HepG2 (cell line): Measurements from ENCODE around the gene WDR93. TPM values are rescaled to one million over a fixed set of nuclear protein-coding genes. Genes with fewer than 3 reads are reported as not detected.

ENCODE experiments used
- MAFK ChIP-seq, 2 experiments: IDR thresholded peaks in 1 of 2; conservative IDR thresholded peaks in 1 of 2; 2 replicates each; pipeline ENCODE4 v1.6.1; 2011; ENCODE audit warnings: improper control_type of control experiment in 2 of 2, low read length in 2 of 2
- NBN ChIP-seq: fragments of 450-650 bp; conservative IDR thresholded peaks from 2 replicates; pipeline ENCODE4 v1.6.1; 2017
- PCBP2 ChIP-seq: fragments of 200-400 bp; formaldehyde crosslinking; optimal IDR thresholded peaks from 2 replicates; pipeline ENCODE3; 2018; ENCODE audit warnings: low read length, low read depth; ENCODE audit not compliant: poor library complexity, severe bottlenecking
- SMAD9 ChIP-seq: sonication (generic); formaldehyde crosslinking; IDR thresholded peaks from 2 replicates; pipeline ENCODE4 v1.5.1; 2020; ENCODE audit warnings: mild to moderate bottlenecking, missing genetic modification reagents
- ZBTB1 ChIP-seq: sonication (generic); formaldehyde crosslinking; IDR thresholded peaks from 2 replicates; pipeline ENCODE4 v1.4.0; 2020; ENCODE audit warnings: missing genetic modification reagents, borderline replicate concordance
- ZFP36L1 ChIP-seq: sonication (generic); formaldehyde crosslinking; IDR thresholded peaks from 2 replicates; pipeline ENCODE4 v1.8.0; 2022; ENCODE audit warnings: mild to moderate bottlenecking, missing genetic modification reagents, moderate library complexity
- ZNF446 ChIP-seq: sonication (generic); formaldehyde crosslinking; IDR thresholded peaks from 2 replicates; pipeline ENCODE4 v1.5.0; 2020; ENCODE audit warnings: mild to moderate bottlenecking, missing genetic modification reagents
- ZZZ3 ChIP-seq: sonication (generic); formaldehyde crosslinking; IDR thresholded peaks from 2 replicates; pipeline ENCODE4 v1.4.0; 2020; ENCODE audit warnings: missing genetic modification reagents, mild to moderate bottlenecking, borderline replicate concordance
- polyA plus RNA-seq, 8 experiments: library from polyadenylated mRNA; depleted of rRNA in 3 of 8; stranded (reverse) in 7 of 8; unstranded in 1 of 8; fragments of >200 nt; fragmentation: Illumina TruSeq in 4 of 8; extraction: Trizol in 4 of 8; gene quantifications; 2 replicates each; pipeline versions ENCODE4 v1.2.1 to v1.2.3, GENCODE V29; 2011 to 2016; ENCODE audit warnings: low read depth in 4 of 8, missing spikeins in 1 of 8, mixed read lengths in 1 of 8; ENCODE audit not compliant: insufficient read depth in 1 of 8
- total RNA-seq, 5 experiments: library from RNA; depleted of rRNA; stranded (reverse); fragments of >200 nt; fragmentation: Illumina TruSeq; extraction: Trizol; gene quantifications; 2 replicates each; pipeline ENCODE4 v1.2.3, GENCODE V29; 2016; ENCODE audit warnings: low read depth in 1 of 5
- TF ChIP-seq, protein P1 (sequence below): sonication (generic); formaldehyde crosslinking; IDR thresholded peaks from 2 replicates; pipeline ENCODE4 v1.5.1; 2020; ENCODE audit warnings: missing genetic modification reagents, mild to moderate bottlenecking, borderline replicate concordance
- TF ChIP-seq, protein P2 (sequence below): sonication (generic); formaldehyde crosslinking; IDR thresholded peaks from 2 replicates; pipeline ENCODE4 v1.8.1; 2022; ENCODE audit warnings: low read depth, mild to moderate bottlenecking, missing genetic modification reagents
- TF ChIP-seq, protein P3 (sequence below): sonication (generic); formaldehyde crosslinking; IDR thresholded peaks from 2 replicates; pipeline ENCODE4 v1.4.0; 2020; ENCODE audit warnings: low read depth, missing genetic modification reagents
- TF ChIP-seq, protein P4 (sequence below): IDR thresholded peaks from 2 replicates; pipeline ENCODE4 v1.6.1; 2018; ENCODE audit warnings: missing genetic modification reagents, mild to moderate bottlenecking, missing compliant biosample characterization
- TF ChIP-seq, protein P5 (sequence below): IDR thresholded peaks from 2 replicates; pipeline ENCODE4 v1.6.1; 2012; ENCODE audit warnings: low read depth, low read length, improper control_type of control experiment
- TF ChIP-seq, protein P6 (sequence below): IDR thresholded peaks from 2 replicates; pipeline ENCODE4 v1.6.1; 2016; ENCODE audit warnings: control low read depth

WDR93 gene
- total and polyA plus RNA-seq, 2 of the 13 experiments (the other 11 are each of a cell fraction or from before 2014, with no cell fraction given) = 0.07 TPM; not detected in 1

DNA sequence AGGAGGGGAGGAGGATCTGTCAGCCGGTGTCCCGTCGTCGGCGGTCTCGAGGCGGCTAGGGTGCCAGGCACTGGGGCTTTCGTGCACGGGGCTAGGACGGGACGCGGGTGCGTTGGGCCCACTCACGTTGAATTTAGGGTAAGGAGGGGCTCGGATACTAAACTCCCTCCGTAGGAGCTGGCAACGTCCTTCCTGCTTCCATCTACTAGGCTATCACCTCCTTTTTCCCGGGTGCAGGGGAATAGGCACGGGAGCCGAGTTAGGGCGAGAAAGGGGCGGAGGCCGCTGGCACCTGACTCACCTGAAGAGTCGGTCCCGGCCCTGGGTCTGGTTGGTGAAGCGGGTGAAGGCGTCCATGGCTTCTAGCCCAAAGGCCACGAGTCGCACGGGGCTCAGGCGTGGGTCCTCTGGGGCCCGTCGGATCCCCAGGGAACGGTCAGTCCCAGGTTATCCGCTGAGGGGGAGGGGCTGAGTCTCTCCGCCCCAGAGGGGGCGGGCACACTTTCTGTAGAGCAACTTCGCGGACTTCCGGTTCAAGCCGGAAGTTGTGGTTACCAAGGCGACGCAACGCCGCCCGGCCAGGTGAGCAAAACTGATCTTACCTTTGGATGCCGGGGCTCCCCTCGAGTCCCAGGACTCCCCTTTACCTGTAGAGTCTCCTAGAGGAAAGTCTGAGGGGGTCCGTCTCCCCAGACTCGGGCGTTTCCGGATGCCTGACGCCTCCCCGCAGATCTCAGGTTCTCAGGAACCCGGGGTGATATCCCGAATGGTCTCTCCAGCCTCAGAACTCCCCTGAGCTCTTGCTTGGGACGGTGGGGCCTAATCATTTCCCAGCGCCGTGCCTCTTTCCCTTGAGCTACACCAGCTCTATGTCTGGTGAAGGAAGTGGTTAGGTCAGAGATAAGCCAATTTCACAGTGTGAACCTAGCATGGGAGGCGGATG lies at the start of gene WDR93, which contains the start of gene PEX11A (continued):
- TF ChIP-seq, protein P1, sequence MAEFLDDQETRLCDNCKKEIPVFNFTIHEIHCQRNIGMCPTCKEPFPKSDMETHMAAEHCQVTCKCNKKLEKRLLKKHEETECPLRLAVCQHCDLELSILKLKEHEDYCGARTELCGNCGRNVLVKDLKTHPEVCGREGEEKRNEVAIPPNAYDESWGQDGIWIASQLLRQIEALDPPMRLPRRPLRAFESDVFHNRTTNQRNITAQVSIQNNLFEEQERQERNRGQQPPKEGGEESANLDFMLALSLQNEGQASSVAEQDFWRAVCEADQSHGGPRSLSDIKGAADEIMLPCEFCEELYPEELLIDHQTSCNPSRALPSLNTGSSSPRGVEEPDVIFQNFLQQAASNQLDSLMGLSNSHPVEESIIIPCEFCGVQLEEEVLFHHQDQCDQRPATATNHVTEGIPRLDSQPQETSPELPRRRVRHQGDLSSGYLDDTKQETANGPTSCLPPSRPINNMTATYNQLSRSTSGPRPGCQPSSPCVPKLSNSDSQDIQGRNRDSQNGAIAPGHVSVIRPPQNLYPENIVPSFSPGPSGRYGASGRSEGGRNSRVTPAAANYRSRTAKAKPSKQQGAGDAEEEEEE (CRISPR knock-in tag) = no peak
- TF ChIP-seq SMAD9 (CRISPR knock-in tag) (no peak), MAFK (conservative IDR thresholded peaks at IDR 0.05 in 1 of 2, IDR thresholded peaks at IDR 0.05 in 1 of 2; ENCODE audit: low read length in 2 of 2) (no peak), NBN (no peak), ZZZ3 (CRISPR knock-in tag) (no peak; the same call in 1 of the 2 replicates), ZNF446 (CRISPR knock-in tag) (no peak; the same call in 1 of the 2 replicates), ZFP36L1 (no peak), PCBP2 (no peak), ZBTB1 (CRISPR knock-in tag) (0 out of 2 replicates have a peak, but pooled peaks have one; percentile 42)
- TF ChIP-seq, protein P2, sequence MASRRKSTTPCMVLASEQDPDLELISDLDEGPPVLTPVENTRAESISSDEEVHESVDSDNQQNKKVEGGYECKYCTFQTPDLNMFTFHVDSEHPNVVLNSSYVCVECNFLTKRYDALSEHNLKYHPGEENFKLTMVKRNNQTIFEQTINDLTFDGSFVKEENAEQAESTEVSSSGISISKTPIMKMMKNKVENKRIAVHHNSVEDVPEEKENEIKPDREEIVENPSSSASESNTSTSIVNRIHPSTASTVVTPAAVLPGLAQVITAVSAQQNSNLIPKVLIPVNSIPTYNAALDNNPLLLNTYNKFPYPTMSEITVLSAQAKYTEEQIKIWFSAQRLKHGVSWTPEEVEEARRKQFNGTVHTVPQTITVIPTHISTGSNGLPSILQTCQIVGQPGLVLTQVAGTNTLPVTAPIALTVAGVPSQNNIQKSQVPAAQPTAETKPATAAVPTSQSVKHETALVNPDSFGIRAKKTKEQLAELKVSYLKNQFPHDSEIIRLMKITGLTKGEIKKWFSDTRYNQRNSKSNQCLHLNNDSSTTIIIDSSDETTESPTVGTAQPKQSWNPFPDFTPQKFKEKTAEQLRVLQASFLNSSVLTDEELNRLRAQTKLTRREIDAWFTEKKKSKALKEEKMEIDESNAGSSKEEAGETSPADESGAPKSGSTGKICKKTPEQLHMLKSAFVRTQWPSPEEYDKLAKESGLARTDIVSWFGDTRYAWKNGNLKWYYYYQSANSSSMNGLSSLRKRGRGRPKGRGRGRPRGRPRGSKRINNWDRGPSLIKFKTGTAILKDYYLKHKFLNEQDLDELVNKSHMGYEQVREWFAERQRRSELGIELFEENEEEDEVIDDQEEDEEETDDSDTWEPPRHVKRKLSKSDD (CRISPR knock-in tag) = no peak; the same call in 1 of the 2 replicates
- TF ChIP-seq, protein P3, sequence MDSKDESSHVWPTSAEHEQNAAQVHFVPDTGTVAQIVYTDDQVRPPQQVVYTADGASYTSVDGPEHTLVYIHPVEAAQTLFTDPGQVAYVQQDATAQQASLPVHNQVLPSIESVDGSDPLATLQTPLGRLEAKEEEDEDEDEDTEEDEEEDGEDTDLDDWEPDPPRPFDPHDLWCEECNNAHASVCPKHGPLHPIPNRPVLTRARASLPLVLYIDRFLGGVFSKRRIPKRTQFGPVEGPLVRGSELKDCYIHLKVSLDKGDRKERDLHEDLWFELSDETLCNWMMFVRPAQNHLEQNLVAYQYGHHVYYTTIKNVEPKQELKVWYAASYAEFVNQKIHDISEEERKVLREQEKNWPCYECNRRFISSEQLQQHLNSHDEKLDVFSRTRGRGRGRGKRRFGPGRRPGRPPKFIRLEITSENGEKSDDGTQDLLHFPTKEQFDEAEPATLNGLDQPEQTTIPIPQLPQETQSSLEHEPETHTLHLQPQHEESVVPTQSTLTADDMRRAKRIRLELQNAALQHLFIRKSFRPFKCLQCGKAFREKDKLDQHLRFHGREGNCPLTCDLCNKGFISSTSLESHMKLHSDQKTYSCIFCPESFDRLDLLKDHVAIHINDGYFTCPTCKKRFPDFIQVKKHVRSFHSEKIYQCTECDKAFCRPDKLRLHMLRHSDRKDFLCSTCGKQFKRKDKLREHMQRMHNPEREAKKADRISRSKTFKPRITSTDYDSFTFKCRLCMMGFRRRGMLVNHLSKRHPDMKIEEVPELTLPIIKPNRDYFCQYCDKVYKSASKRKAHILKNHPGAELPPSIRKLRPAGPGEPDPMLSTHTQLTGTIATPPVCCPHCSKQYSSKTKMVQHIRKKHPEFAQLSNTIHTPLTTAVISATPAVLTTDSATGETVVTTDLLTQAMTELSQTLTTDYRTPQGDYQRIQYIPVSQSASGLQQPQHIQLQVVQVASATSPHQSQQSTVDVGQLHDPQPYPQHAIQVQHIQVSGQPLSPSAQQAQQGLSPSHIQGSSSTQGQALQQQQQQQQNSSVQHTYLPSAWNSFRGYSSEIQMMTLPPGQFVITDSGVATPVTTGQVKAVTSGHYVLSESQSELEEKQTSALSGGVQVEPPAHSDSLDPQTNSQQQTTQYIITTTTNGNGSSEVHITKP (CRISPR knock-in tag) = no peak
- TF ChIP-seq, protein P4, sequence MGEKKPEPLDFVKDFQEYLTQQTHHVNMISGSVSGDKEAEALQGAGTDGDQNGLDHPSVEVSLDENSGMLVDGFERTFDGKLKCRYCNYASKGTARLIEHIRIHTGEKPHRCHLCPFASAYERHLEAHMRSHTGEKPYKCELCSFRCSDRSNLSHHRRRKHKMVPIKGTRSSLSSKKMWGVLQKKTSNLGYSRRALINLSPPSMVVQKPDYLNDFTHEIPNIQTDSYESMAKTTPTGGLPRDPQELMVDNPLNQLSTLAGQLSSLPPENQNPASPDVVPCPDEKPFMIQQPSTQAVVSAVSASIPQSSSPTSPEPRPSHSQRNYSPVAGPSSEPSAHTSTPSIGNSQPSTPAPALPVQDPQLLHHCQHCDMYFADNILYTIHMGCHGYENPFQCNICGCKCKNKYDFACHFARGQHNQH (CRISPR knock-in tag) = 0 out of 2 replicates have a peak, but pooled peaks have one; percentile 51
- TF ChIP-seq, protein P5, sequence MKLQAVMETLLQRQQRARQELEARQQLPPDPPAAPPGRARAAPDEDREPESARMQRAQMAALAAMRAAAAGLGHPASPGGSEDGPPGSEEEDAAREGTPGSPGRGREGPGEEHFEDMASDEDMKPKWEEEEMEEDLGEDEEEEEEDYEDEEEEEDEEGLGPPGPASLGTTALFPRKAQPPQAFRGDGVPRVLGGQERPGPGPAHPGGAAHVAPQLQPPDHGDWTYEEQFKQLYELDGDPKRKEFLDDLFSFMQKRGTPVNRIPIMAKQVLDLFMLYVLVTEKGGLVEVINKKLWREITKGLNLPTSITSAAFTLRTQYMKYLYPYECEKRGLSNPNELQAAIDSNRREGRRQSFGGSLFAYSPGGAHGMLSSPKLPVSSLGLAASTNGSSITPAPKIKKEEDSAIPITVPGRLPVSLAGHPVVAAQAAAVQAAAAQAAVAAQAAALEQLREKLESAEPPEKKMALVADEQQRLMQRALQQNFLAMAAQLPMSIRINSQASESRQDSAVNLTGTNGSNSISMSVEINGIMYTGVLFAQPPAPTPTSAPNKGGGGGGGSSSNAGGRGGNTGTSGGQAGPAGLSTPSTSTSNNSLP = no peak
- TF ChIP-seq, protein P6, sequence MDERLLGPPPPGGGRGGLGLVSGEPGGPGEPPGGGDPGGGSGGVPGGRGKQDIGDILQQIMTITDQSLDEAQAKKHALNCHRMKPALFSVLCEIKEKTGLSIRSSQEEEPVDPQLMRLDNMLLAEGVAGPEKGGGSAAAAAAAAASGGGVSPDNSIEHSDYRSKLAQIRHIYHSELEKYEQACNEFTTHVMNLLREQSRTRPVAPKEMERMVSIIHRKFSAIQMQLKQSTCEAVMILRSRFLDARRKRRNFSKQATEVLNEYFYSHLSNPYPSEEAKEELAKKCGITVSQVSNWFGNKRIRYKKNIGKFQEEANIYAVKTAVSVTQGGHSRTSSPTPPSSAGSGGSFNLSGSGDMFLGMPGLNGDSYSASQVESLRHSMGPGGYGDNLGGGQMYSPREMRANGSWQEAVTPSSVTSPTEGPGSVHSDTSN = no peak
